Lung (tissue), 12 donors: ENCODE results near the gene LHPP. TPM values are rescaled to one million over a fixed set of nuclear protein-coding genes. Genes with fewer than 3 reads are reported as not detected.

Source experiments
- ATAC-seq: fragments of 200-7000 bp; cut with Tn5 transposase; one replicate; pipeline ENCODE4 v1.9.1; 2020; ENCODE audit warnings: moderate number of reproducible peaks; ENCODE audit not compliant: insufficient read depth, low FRiP score
- DNase-seq, 3 donors: peaks; one replicate each; pipeline ENCODE4 v3.0.0-alpha.2; 2013 to 2017
- H3K27ac ChIP-seq, 2 donors: one replicate each; pipeline ENCODE4 v1.5.1; 2013; ENCODE audit warnings: mild to moderate bottlenecking in 2 of 2, moderate library complexity in 2 of 2, control low read depth in 1 of 2, inconsistent platforms in 1 of 2, low read depth in 1 of 2, low read length in 1 of 2
- H3K27me3 ChIP-seq, 3 donors: one replicate each; pipeline ENCODE4 v1.5.1; 2013; ENCODE audit warnings: low read length in 2 of 3; ENCODE audit not compliant: control insufficient read depth in 3 of 3, insufficient read depth in 3 of 3
- H3K36me3 ChIP-seq, 4 donors: one replicate each; pipeline ENCODE4 v1.5.1; 2013; ENCODE audit warnings: low read length in 4 of 4, mild to moderate bottlenecking in 1 of 4, moderate library complexity in 1 of 4; ENCODE audit not compliant: control insufficient read depth in 4 of 4, insufficient read depth in 4 of 4
- H3K4me1 ChIP-seq, 5 donors: one replicate each; pipeline ENCODE4 v1.5.1; 2013; ENCODE audit warnings: low read length in 5 of 5, mild to moderate bottlenecking in 2 of 5, moderate library complexity in 1 of 5; ENCODE audit not compliant: control insufficient read depth in 5 of 5, insufficient read depth in 5 of 5
- H3K4me3 ChIP-seq: one replicate; pipeline ENCODE4 v1.5.1; 2013; ENCODE audit warnings: mild to moderate bottlenecking, control low read depth, moderate library complexity
- H3K9ac ChIP-seq, 2 donors: one replicate each; pipeline ENCODE4 v1.5.1; 2013; ENCODE audit warnings: low read length in 2 of 2, control low read depth in 1 of 2; ENCODE audit not compliant: insufficient read depth in 1 of 2
- H3K9me3 ChIP-seq, 4 donors: one replicate each; pipeline ENCODE4 v1.5.1; 2013; ENCODE audit warnings: low read length in 3 of 4, mild to moderate bottlenecking in 1 of 4, moderate library complexity in 1 of 4; ENCODE audit not compliant: control insufficient read depth in 4 of 4, insufficient read depth in 3 of 4
- CTCF ChIP-seq: IDR thresholded peaks from 2 replicates; pipeline ENCODE4 v1.5.1; 2012; ENCODE audit warnings: mild to moderate bottlenecking; ENCODE audit errors: control extremely low read depth, extremely low read depth
- WGBS, 2 donors: extraction: QIAGEN DNeasy Blood & Tissue Kit; methylation state at CpG; one replicate each; pipeline ENCODE4 v1.1.7; 2013; 5-methylcytosine and 5-hydroxymethylcytosine counted together
- polyA plus RNA-seq, 2 donors: library from polyadenylated mRNA; stranded (reverse); fragments of 200-250 nt; gene quantifications; one replicate each; pipeline ENCODE4 v1.2.1, GENCODE V29; 2013
- total RNA-seq, 2 donors: library from RNA; depleted of rRNA in 1 of 2; stranded (reverse); fragments of >200 nt in 1 of 2; gene quantifications; one replicate each; pipeline ENCODE4 v1.2.1, GENCODE V29; 2014 to 2021
- donor health status: control.
- donor health status: control.
- donor health status: Bipolar disorder and iron deficiency.
- donor health status: healthy.
- donor health status: DM: yes; HTN: yes; CAD: no.

LHPP gene
- total and polyA plus RNA-seq, 4 donors, result 7.1 to 18.6 (median 14.8) TPM

GRCh38 chr10:124465777-124466488 is 4.3 kb downstream of the LHPP start:
- no peak for TF ChIP-seq CTCF
- H3K4me1 ChIP-seq, result peaks cover 0 to 6% (median 2%) of the 10 kb centered on the region in 5 donors

GRCh38 chr10:124467165-124467564 is 5.5 kb downstream of the LHPP start:
- H3K27ac ChIP-seq, result no peak overlapping the region
- no peaks in the 10 kb centered on the region for H3K36me3 ChIP-seq
- ATAC-seq (no peak), DNase-seq (no peak)
- H3K9me3 ChIP-seq, result no peaks in the 10 kb centered on the region
- H3K9ac ChIP-seq, result no peak overlapping the region
- 89 to 93% methylated on average over 4 of the region's 4 CpGs for WGBS, 2 donors
- peaks cover 0 to 6% (median 2%) of the 10 kb centered on the region in 5 donors for H3K4me1 ChIP-seq
- H3K27me3 ChIP-seq, result no peaks in the 10 kb centered on the region
- TF ChIP-seq CTCF, result no peak
- no peak overlapping the region for H3K4me3 ChIP-seq

More at GRCh38 chr10:124465777-124466488, 4.3 kb downstream of the LHPP start:
- Histone ChIP-seq H3K4me3 (no peak overlapping the region), H3K9ac (no peak overlapping the region), H3K9me3 (no peaks in the 10 kb centered on the region), H3K27me3 (no peaks in the 10 kb centered on the region), H3K27ac (no peak overlapping the region), H3K36me3 (no peaks in the 10 kb centered on the region)
- 82 to 83% methylated on average over 9 of the region's 9 CpGs for WGBS, 2 donors
- DNase-seq (no peak), ATAC-seq (no peak)

GRCh38 chr10:124468624-124469023 is 7.0 kb downstream of the LHPP start:
- Histone ChIP-seq H3K9ac (no peak overlapping the region), H3K9me3 (no peaks in the 10 kb centered on the region), H3K4me1 (peaks cover 0 to 6% (median 0%) of the 10 kb centered on the region in 5 donors), H3K36me3 (no peaks in the 10 kb centered on the region), H3K27me3 (no peaks in the 10 kb centered on the region), H3K27ac (no peak overlapping the region), H3K4me3 (no peak overlapping the region)
- ATAC-seq (no peak), DNase-seq (no peak)
- WGBS, 2 donors, result 88 to 92% methylated on average over 13 of the region's 13 CpGs
- TF ChIP-seq CTCF, result no peak
